GM12891 (cell line): Measurements from ENCODE around the gene SPAG16.

Experiments used
- PAX5 ChIP-seq: IDR thresholded peaks from 2 replicates; pipeline ENCODE4 v1.6.1; 2011; ENCODE audit warnings: low read length, moderate library complexity, mild to moderate bottlenecking; ENCODE audit not compliant: insufficient read depth, severe bottlenecking
- POLR2A ChIP-seq: IDR thresholded peaks from 2 replicates; pipeline ENCODE4 v1.6.1; 2011; ENCODE audit warnings: low read depth, low read length, control low read depth
- POLR2AphosphoS5 ChIP-seq: IDR thresholded peaks from 2 replicates; pipeline ENCODE4 v1.6.1; 2011; ENCODE audit warnings: low read depth, low read length, control low read depth
- SPI1 ChIP-seq: IDR thresholded peaks from 2 replicates; pipeline ENCODE4 v1.6.1; 2011; ENCODE audit warnings: low read depth, low read length, control low read depth
- TAF1 ChIP-seq: IDR thresholded peaks from 2 replicates; pipeline ENCODE4 v1.6.1; 2011; ENCODE audit warnings: low read depth, low read length, control low read depth

DNA sequence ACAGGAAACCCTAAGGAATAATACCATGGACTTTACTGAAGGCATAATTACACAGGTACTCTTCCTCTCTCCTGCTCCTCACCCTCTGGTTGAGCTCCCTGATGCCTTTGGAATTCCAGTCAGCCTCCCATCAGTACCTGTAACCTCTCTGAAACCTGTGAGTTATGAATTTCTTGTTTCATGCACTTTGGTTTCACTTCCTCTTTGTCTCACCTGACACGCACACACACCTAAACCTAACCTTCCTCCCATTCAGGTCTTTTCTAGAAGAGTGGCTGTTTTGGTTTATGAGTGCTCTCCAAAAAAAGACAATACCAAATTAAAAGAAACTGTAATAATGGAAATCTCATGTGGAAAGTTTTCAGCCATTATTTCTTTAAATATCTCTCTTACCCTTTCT is 675.3 kb downstream of the SPAG16 start:
- TF ChIP-seq POLR2A: no peak
- peak; percentile 87 for TF ChIP-seq SPI1
- TF ChIP-seq POLR2AphosphoS5: no peak
- no peak for TF ChIP-seq TAF1
- TF ChIP-seq PAX5: no peak
